ENCODE measurements around the gene FSTL5.

GRCh38 chr4:162140051-162140683, 23.6 kb downstream of the FSTL5 start:
- TF ChIP-seq CTCF (conservative IDR thresholded peaks at IDR 0.05 in 1 of 2, IDR thresholded peaks at IDR 0.05 in 1 of 2; ENCODE audit: extremely low read depth in 1 of 2, insufficient read depth in 1 of 2, low read depth in 1 of 2, low read length in 2 of 2) (no peak), EZH2 (IDR thresholded peaks at IDR 0.05; ENCODE audit: borderline replicate concordance, low read length) (no peak)

Data from mammary epithelial cell (primary cell).